ENCODE measurements around the gene PARP6.

DNA sequence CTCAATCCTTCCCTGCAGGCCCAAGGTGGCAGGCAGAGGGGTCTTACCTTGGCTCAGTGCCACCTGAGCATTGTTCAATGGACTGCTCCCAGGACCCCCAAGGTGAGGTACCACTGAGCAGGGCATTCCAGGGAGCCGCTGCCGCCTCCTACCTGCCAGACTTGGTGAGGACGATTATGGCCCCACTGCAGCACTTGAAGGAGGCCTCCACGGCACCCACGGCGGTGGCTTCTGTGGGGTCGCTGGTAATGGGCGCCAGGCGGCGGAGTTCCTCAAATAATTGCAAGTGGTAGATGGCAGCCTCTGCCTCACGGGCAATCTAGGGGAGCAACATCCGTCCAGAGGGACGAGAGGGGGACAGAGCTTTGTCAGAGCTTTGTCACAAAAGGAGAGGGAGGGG lies 70.1 kb downstream of the PARP6 start:
- TF ChIP-seq, protein P1, sequence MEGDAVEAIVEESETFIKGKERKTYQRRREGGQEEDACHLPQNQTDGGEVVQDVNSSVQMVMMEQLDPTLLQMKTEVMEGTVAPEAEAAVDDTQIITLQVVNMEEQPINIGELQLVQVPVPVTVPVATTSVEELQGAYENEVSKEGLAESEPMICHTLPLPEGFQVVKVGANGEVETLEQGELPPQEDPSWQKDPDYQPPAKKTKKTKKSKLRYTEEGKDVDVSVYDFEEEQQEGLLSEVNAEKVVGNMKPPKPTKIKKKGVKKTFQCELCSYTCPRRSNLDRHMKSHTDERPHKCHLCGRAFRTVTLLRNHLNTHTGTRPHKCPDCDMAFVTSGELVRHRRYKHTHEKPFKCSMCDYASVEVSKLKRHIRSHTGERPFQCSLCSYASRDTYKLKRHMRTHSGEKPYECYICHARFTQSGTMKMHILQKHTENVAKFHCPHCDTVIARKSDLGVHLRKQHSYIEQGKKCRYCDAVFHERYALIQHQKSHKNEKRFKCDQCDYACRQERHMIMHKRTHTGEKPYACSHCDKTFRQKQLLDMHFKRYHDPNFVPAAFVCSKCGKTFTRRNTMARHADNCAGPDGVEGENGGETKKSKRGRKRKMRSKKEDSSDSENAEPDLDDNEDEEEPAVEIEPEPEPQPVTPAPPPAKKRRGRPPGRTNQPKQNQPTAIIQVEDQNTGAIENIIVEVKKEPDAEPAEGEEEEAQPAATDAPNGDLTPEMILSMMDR (IDR thresholded peaks at IDR 0.05) = no peak
- no peak for TF ChIP-seq POLR2AphosphoS5 (IDR thresholded peaks at IDR 0.05)

Data from breast epithelium (tissue), 3 donors.